Left kidney (tissue), 8 donors: ENCODE measurements around the gene CDK19. TPM values are rescaled to one million over a fixed set of nuclear protein-coding genes. Genes with fewer than 3 reads are reported as not detected.
"Not testable (repeated sequence)": the region's sequence is repeated elsewhere in the genome, so short reads cannot be mapped to it uniquely, and the experiment has no call there.

Experiments
- DNase-seq: peaks from one replicate; pipeline ENCODE4 v3.0.0-alpha.2; 2013
- long read RNA-seq, 8 donors: transcript quantifications; one replicate each; lab custom pipeline, GENCODE V29; 2026
- polyA plus RNA-seq: library from polyadenylated mRNA; unstranded; fragments of 120-200 nt; gene quantifications from one replicate; pipeline ENCODE4 v1.2.1, GENCODE V29; 2013; ENCODE audit not compliant: insufficient read length

The CDK19 gene
- polyA plus RNA-seq, result 43.8 TPM
- long read RNA-seq, donor 1, full-length matches to known transcripts, result 1 of 8 reads
- long read RNA-seq, donor 1, partial matches to known transcripts, result 7 of 8 reads
- long read RNA-seq, donor 1, other reads (novel, unspliced or antisense), result 0 of 8 reads
- long read RNA-seq, donor 2, full-length matches to known transcripts, result 2 of 113 reads
- long read RNA-seq, donor 2, partial matches to known transcripts, result 86 of 113 reads
- long read RNA-seq, donor 2, other reads (novel, unspliced or antisense), result 25 of 113 reads
- long read RNA-seq, donor 3, full-length matches to known transcripts, result 1 of 7 reads
- long read RNA-seq, donor 3, partial matches to known transcripts, result 6 of 7 reads
- long read RNA-seq, donor 3, other reads (novel, unspliced or antisense), result 0 of 7 reads
- long read RNA-seq, donor 4, result 0 reads
- long read RNA-seq, donor 5, full-length matches to known transcripts, result 5 of 5 reads
- long read RNA-seq, donor 5, partial matches to known transcripts, result 0 of 5 reads
- long read RNA-seq, donor 5, other reads (novel, unspliced or antisense), result 0 of 5 reads
- long read RNA-seq, donor 6, full-length matches to known transcripts, result 2 of 91 reads
- long read RNA-seq, donor 6, partial matches to known transcripts, result 89 of 91 reads
- long read RNA-seq, donor 6, other reads (novel, unspliced or antisense), result 0 of 91 reads
- long read RNA-seq, donor 7, full-length matches to known transcripts, result 4 of 194 reads
- long read RNA-seq, donor 7, partial matches to known transcripts, result 149 of 194 reads
- long read RNA-seq, donor 7, other reads (novel, unspliced or antisense), result 41 of 194 reads
- long read RNA-seq, donor 8, full-length matches to known transcripts, result 1 of 1 reads
- long read RNA-seq, donor 8, partial matches to known transcripts, result 0 of 1 reads
- long read RNA-seq, donor 8, other reads (novel, unspliced or antisense), result 0 of 1 reads

GRCh38 chr6:110815411-110816409 lies at the start of gene CDK19:
Gene CDK19 (minus strand): TSS chr6:110815469. CDS start chr6:110815136, 333 bp downstream.
- DNase-seq, result peak; percentile 98

GRCh38 chr6:110864824-110865223 lies 49.6 kb upstream of the CDK19 start:
- peak; percentile 33 for DNase-seq

GRCh38 chr6:110859335-110859792 lies 44.1 kb upstream of the CDK19 start:
- DNase-seq, result no peak

GRCh38 chr6:110858562-110859214 lies 43.4 kb upstream of the CDK19 start:
- no peak for DNase-seq

- no peak for DNase-seq
Observed at GRCh38 chr6:110858016-110858415, 42.7 kb upstream of the CDK19 start.

GRCh38 chr6:110856296-110856695 lies 41.0 kb upstream of the CDK19 start:
- no peak for DNase-seq

- DNase-seq, result no peak
Observed at GRCh38 chr6:110853754-110854477, 38.6 kb upstream of the CDK19 start.

GRCh38 chr6:110852773-110853172 lies 37.5 kb upstream of the CDK19 start:
- no peak for DNase-seq

- no peak for DNase-seq
Observed at GRCh38 chr6:110849781-110850180, 34.5 kb upstream of the CDK19 start.

- DNase-seq, result no peak
Observed at GRCh38 chr6:110841266-110841665, 26.0 kb upstream of the CDK19 start.

GRCh38 chr6:110835751-110836150 lies 20.5 kb upstream of the CDK19 start:
- DNase-seq, result not testable (repeated sequence)

- DNase-seq, result no peak
Observed at GRCh38 chr6:110833831-110834230, 18.6 kb upstream of the CDK19 start.

- DNase-seq, result no peak
Observed at GRCh38 chr6:110831405-110831804, 16.1 kb upstream of the CDK19 start.

GRCh38 chr6:110828396-110828795 lies 13.1 kb upstream of the CDK19 start:
- DNase-seq, result no peak

- DNase-seq, result no peak
Observed at GRCh38 chr6:110826236-110827129, 11.2 kb upstream of the CDK19 start.

GRCh38 chr6:110823146-110823545 lies 7.9 kb upstream of the CDK19 start:
- DNase-seq, result no peak

- no peak for DNase-seq
Observed at GRCh38 chr6:110822249-110822648, 7.0 kb upstream of the CDK19 start.

GRCh38 chr6:110816677-110817076 lies 1.4 kb upstream of the CDK19 start:
- DNase-seq, result no peak

GRCh38 chr6:110815015-110815410 lies 256 bp downstream of the CDK19 start:
- no peak for DNase-seq
